HEK293T (cell line): ENCODE measurements around the gene PHLDA1.

ENCODE experiments used
- ARNT ChIP-seq: fragments of 450-650 bp; IDR thresholded peaks from 2 replicates; pipeline ENCODE4 v1.6.1; 2017; ENCODE audit warnings: mild to moderate bottlenecking
- BHLHE40 ChIP-seq: fragments of 450-650 bp; IDR thresholded peaks from 2 replicates; pipeline ENCODE4 v1.6.1; 2016; ENCODE audit warnings: mild to moderate bottlenecking, moderate library complexity, borderline replicate concordance
- FOXA1 ChIP-seq: fragments of 450-650 bp; IDR thresholded peaks from 2 replicates; pipeline ENCODE4 v1.6.1; 2016; ENCODE audit warnings: mild to moderate bottlenecking
- FOXM1 ChIP-seq: fragments of 450-650 bp; IDR thresholded peaks from 2 replicates; pipeline ENCODE4 v1.6.1; 2017; ENCODE audit warnings: mild to moderate bottlenecking, borderline replicate concordance
- HDGF ChIP-seq: fragments of 450-650 bp; IDR thresholded peaks from 2 replicates; pipeline ENCODE4 v1.6.1; 2017; ENCODE audit warnings: antibody characterized with exemption, borderline replicate concordance
- NFRKB ChIP-seq: fragments of 450-650 bp; IDR thresholded peaks from 2 replicates; pipeline ENCODE4 v1.6.1; 2016; ENCODE audit warnings: mild to moderate bottlenecking, moderate library complexity
- SP1 ChIP-seq: fragments of 450-650 bp; IDR thresholded peaks from 2 replicates; pipeline ENCODE4 v1.6.1; 2017
- SUZ12 ChIP-seq: fragments of 450-650 bp; IDR thresholded peaks from 2 replicates; pipeline ENCODE4 v1.6.1; 2016; ENCODE audit warnings: mild to moderate bottlenecking
- TF ChIP-seq, protein P1 (sequence below): fragments of 450-650 bp; IDR thresholded peaks from 2 replicates; pipeline ENCODE4 v1.6.1; 2016

DNA sequence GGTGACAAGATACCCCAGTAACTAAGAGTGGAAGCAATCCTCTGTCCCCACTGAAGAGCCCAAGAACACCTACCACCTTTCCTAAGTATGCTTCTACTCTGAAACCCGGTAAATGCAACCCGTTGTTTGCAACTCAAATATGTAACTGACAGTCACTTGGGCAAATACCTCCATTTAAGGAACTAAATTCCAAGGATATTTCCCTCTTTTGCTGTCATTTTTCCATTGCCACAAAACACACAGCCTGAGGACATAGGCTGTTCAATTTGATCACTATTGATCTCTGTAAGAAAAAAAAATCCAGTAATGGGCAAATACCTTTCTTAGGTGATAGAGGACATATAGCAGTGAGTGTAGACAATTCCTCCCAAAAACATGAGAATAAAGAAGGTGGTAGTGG is 6.6 kb upstream of the PHLDA1 start:
- TF ChIP-seq ARNT = no peak
- no peak for TF ChIP-seq FOXM1
- TF ChIP-seq BHLHE40 = no peak
- no peak for TF ChIP-seq FOXA1
- TF ChIP-seq NFRKB = no peak
- TF ChIP-seq SUZ12 = no peak
- no peak for TF ChIP-seq HDGF
- TF ChIP-seq, protein P1, sequence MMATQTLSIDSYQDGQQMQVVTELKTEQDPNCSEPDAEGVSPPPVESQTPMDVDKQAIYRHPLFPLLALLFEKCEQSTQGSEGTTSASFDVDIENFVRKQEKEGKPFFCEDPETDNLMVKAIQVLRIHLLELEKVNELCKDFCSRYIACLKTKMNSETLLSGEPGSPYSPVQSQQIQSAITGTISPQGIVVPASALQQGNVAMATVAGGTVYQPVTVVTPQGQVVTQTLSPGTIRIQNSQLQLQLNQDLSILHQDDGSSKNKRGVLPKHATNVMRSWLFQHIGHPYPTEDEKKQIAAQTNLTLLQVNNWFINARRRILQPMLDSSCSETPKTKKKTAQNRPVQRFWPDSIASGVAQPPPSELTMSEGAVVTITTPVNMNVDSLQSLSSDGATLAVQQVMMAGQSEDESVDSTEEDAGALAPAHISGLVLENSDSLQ = no peak
- TF ChIP-seq SP1 = no peak
